ENCODE results near the gene STX18.

Gene STX18

GRCh38 chr4:4504783-4505182 is 37.1 kb downstream of the STX18 start:
- in situ Hi-C loops (cut with HindIII; ENCODE audit: low pct_ligation_motif_present, low sequenced_read_pairs) = no loop called here
- Histone ChIP-seq H3K4me3 (ENCODE audit: low read depth, low read length) (no peak overlapping the region), H3K27ac (no peak overlapping the region), H3K36me3 (replicated peaks) (no peaks in the 10 kb centered on the region), H3K27me3 (replicated peaks) (no peaks in the 10 kb centered on the region)
- DNase-seq = no peak
- TF ChIP-seq, protein P1, sequence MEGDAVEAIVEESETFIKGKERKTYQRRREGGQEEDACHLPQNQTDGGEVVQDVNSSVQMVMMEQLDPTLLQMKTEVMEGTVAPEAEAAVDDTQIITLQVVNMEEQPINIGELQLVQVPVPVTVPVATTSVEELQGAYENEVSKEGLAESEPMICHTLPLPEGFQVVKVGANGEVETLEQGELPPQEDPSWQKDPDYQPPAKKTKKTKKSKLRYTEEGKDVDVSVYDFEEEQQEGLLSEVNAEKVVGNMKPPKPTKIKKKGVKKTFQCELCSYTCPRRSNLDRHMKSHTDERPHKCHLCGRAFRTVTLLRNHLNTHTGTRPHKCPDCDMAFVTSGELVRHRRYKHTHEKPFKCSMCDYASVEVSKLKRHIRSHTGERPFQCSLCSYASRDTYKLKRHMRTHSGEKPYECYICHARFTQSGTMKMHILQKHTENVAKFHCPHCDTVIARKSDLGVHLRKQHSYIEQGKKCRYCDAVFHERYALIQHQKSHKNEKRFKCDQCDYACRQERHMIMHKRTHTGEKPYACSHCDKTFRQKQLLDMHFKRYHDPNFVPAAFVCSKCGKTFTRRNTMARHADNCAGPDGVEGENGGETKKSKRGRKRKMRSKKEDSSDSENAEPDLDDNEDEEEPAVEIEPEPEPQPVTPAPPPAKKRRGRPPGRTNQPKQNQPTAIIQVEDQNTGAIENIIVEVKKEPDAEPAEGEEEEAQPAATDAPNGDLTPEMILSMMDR (IDR thresholded peaks at IDR 0.05; ENCODE audit: low read depth, low read length, missing control alignments) = no peak

DNA sequence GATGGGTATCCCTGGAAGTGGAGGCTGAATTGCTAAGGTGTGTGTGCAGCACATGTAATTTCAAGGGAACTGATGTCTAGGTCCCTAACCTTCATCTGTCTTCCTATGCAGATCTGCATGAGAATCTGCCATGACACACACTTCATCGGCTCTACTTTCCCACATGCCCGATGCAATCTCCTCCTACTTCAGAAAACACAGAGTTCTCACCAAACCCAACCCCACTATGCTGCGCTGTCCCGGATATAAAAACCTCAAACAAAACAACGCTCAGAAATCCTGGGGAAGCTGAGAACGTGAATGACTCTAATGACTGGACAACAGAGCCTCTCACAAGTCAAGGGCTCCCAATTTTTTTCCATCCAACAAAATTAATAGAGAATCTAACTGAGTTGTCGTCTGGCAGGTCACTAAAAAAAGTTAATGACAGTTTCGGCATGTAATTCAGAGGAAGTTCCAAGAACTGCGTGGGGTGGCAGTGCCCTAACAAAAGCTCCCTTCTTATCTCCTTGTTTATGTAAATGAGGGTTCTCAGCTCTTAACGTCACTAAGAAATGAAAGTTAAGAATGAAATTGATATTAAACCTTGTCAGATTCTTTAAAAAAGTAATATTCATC is 39.0 kb downstream of the STX18 start:
- DNase-seq = peak; percentile 90
- H3K27me3 ChIP-seq (replicated peaks) = no peaks in the 10 kb centered on the region
- in situ Hi-C loops (cut with HindIII; ENCODE audit: low pct_ligation_motif_present, low sequenced_read_pairs) = no loop called here
- TF ChIP-seq, protein P1 (IDR thresholded peaks at IDR 0.05; ENCODE audit: low read depth, low read length, missing control alignments) = no peak
- peak overlapping the region; percentile 33 for H3K4me3 ChIP-seq (ENCODE audit: low read depth, low read length)
- H3K36me3 ChIP-seq (replicated peaks) = no peaks in the 10 kb centered on the region
- peak overlapping the region; percentile 61 for H3K27ac ChIP-seq

DNA sequence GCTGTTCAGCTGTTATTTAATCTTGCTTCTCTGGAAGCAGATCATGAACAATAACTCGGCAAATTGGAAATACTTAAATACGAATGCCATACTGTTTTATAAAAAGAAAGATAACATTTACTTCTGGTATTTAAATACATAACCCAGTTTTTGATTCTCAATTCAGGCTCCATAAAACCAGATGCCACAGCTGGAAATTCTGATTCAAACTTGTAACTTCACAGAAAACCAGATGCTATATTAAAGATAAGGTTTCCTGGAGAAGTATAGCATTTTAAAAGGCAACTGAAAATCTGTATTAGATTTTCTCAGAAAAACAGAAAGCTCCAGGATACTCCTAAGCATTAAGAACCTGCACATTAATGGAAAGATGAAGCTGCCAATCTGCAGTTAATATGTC is 40.2 kb downstream of the STX18 start:
- no peak for DNase-seq
- Histone ChIP-seq H3K4me3 (ENCODE audit: low read depth, low read length) (no peak overlapping the region), H3K27ac (no peak overlapping the region), H3K36me3 (replicated peaks) (no peaks in the 10 kb centered on the region), H3K27me3 (replicated peaks) (no peaks in the 10 kb centered on the region)
- TF ChIP-seq, protein P1 (IDR thresholded peaks at IDR 0.05; ENCODE audit: low read depth, low read length, missing control alignments) = no peak
- in situ Hi-C loops (cut with HindIII; ENCODE audit: low pct_ligation_motif_present, low sequenced_read_pairs) = no loop called here

DNA sequence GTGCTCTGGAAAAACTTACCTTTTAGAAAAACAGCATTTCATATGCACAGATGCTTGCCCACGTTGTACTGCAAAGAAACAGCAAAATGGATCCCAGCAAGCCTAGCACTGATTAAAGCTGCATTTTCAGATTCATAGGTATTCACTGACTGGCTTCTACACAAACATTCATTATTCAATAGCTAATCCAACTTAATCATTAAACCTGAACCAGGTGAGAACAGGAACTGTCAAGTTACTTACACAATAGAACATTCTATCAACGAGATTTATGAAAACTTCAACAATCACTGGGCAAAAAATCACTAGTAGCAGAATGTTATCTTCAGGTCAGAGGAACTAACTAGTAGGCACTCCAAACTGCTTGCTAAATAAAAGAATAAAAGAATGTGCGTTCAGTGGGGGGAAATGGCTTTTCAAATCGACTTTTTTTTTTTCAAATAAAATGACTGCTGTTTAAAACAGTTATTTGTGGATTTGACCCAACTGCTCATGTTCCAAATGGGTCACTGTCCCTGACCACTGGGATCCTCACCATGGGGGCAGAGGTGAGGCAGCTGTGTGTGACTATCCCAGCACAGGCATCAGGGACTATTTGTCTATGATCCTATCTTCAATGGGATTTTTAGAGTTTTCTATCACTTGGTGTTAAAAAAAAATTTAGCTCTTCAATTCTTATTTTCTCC is 42.3 kb downstream of the STX18 start:
- DNase-seq = no peak
- H3K27ac ChIP-seq = no peak overlapping the region
- H3K27me3 ChIP-seq (replicated peaks) = no peaks in the 10 kb centered on the region
- no peaks in the 10 kb centered on the region for H3K36me3 ChIP-seq (replicated peaks)
- no peak overlapping the region for H3K4me3 ChIP-seq (ENCODE audit: low read depth, low read length)
- in situ Hi-C loops (cut with HindIII; ENCODE audit: low pct_ligation_motif_present, low sequenced_read_pairs) = no loop called here
- TF ChIP-seq, protein P1 (IDR thresholded peaks at IDR 0.05; ENCODE audit: low read depth, low read length, missing control alignments) = no peak

- in situ Hi-C loops (cut with HindIII; ENCODE audit: low pct_ligation_motif_present, low sequenced_read_pairs) = no loop called here
- DNase-seq = no peak
- Histone ChIP-seq H3K36me3 (replicated peaks) (no peaks in the 10 kb centered on the region), H3K27me3 (replicated peaks) (no peaks in the 10 kb centered on the region), H3K27ac (no peak overlapping the region), H3K4me3 (ENCODE audit: low read depth, low read length) (no peak overlapping the region)
- TF ChIP-seq, protein P1 (IDR thresholded peaks at IDR 0.05; ENCODE audit: low read depth, low read length, missing control alignments) = no peak
Observed at GRCh38 chr4:4496592-4497372, 45.1 kb downstream of the STX18 start.

Data from brain microvascular endothelial cell (primary cell).